Gastroesophageal sphincter (tissue), 3 donors: ENCODE data around the gene SDSL.

ENCODE experiments used
- CTCF ChIP-seq, 4 experiments: fragments of 200-600 bp in 2 of 4; fragments of 450-650 bp in 2 of 4; sonication (generic) in 1 of 4; IDR thresholded peaks; one replicate each; pipeline ENCODE4 v1.5.1; 2017 to 2019; ENCODE audit warnings: antibody characterized with exemption in 4 of 4, mild to moderate bottlenecking in 2 of 4, moderate library complexity in 2 of 4
- EP300 ChIP-seq: sonication (generic); formaldehyde crosslinking; IDR thresholded peaks from one replicate; pipeline ENCODE4 v1.6.1; 2017; ENCODE audit warnings: antibody characterized with exemption, mild to moderate bottlenecking

- TF ChIP-seq CTCF (IDR thresholded peaks at IDR 0.05): no peak
- TF ChIP-seq EP300: no peak
Measured at GRCh38 chr12:113477171-113477841, 55.1 kb downstream of the SDSL start.
